NCI-H526 treated with DMSO at 0.1 percent for 48 hours (cell line): Measurements from ENCODE around the gene FNIP2.

ENCODE experiments used
- DNase-seq: peaks from one replicate; lab custom pipeline; 2025; lab: John Stamatoyannopoulos, UW

The FNIP2 gene

DNA sequence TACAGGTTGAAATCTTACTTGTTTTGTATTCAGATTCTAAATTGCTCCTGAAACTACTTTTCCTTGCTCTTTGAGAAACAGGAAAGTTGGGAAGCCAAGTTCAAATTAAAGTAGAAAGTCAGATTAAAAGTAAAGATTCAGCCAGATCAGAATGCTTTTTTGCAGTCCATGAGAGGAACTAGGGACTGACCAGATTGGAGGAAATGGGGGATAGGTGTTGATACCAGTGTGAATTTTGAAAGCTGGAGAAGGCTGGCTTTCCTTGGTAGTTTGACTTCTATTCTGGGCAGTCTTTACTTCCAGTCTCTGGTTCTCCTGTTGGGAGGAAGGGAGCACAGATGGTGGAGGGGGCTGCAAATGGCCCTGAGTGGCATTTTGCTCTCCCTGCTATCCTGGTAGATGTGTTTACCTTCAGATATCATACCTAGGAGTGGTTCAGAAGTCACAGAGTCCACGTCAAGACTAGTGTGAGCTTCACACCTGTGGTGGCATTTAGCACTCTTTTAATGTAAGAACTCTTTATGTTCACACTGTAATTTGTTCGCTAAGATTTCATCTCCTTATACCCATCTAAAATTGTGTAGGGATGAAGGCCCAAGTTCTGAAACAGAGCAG lies 68.8 kb downstream of the FNIP2 start:
- DNase-seq, result no peak

DNA sequence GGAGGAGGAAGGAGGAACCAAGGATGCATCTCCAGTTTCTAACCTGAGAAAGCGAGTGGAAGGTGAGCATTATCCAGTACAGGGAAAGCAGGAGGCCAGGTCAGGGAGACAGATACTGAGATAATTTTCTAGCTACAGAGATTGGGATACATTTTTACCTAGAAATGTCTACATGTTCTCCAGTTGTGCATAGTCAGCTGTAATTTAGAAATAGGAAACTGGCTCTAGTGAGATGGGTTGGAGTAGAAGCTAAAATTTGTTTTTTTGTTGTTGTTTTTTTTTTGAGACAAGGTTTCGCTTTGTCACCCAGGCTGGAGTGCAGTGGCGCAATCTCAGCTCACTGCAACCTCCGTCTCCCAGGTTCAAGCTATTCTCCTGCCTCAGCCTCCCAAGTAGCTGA lies 71.3 kb downstream of the FNIP2 start:
- no peak for DNase-seq

DNA sequence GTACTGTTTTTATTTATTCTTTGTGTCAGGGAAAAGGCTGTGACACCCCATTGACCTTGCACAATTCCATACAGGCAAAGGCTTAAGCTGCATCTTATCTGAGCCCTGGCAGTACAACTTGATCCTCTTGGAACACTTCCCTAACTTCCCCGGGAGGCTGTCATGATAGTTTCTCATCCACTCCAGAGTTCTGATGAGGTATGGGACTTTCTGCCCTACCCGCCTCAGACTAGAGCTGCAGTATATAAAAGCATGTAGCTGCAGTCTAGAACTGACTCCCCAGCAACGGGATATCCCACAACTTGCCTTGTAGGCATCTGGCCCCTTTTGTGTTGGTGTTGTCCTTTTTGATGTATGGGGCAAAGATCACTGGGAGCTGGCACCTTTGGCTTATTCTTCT lies 72.7 kb downstream of the FNIP2 start:
- DNase-seq, result no peak

DNA sequence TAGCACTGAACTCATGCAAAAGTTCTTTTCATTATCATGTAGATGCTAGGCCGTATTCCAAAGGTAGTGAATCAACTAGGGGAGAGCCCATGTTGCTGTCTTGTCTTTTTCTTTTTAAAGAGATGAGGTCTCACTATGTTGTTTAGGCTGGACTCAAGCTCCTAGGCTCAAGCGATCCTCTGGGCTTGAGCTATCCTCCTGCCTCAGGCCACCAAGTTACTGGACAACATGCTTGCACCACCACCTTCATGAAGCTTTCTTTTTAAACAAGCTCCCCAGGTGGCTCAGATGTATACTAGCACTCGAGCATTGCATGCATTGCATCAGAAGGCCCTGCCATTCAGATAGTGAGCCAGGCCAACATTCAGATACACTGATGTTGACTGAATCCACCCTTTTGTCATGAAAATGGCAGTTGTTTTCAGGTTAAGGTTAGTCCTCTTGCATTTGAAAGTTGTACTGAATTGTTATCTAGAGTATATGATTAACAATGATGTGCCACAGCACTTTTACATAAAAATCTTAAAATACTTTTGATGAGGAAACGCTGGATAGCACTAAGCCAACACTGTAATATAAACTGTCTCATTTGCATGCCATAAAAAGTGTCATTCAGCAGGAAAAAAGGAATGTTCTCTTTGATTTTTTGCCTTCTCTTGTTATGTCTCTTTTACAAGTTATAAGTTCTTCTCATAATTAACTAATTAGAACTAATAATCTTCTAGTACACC lies 76.7 kb downstream of the FNIP2 start:
- no peak for DNase-seq

DNA sequence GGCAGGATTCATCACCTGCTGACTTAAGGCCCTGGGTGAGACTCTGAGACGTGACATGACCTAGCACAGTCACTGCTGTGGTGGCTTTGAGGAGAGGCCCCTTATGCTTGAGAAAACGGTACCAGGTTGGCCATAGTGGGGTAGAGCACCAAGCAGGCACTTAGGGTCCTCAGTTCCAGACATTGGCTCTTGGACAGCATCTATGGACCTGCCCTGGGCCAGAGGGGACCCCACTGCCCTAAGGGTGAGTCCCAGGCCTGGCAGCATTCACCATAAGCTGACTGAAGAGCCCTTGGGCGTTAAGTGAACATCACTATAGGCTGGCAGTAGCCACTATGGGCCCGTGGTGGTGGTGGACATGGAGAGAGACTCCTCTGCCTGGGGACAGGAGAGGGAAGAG lies 78.7 kb downstream of the FNIP2 start:
- DNase-seq, result no peak

DNA sequence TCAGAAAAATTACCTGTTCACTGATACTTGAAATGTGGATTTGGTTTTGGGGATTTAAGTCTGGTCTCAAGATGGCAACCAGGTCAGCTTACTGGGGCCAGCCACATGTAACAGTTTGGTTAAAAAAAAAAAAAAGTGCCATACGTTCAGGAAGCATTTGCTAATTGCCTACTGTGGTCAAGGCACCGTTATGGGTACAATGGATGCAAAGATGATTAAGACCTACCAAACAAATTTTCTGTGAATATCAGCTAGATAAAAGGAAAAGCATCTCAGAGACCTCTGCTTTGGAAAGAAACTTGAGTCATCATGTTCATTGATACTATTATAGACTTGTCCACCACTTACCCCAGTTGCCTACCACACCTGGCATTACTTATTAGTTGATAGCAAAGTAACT lies 80.9 kb downstream of the FNIP2 start:
- no peak for DNase-seq

DNA sequence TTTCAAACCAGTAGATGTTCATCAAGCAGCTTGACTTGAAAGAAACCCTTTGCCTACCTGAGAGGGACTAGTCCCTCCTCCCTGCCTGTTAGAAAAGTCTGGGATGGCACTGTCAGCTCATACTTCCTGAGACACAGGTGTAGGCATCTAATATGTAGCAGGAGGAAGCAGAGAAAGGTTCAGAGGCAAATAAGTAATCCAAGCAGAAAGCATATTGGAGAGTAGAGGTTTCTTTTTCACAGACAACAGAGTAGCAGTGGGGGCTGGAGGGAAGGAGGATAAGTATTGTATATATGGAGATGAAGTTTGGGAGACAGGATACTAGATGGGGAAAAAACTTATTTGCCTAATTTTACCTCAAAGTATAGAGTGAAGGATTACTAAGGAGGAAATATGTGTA lies 81.5 kb downstream of the FNIP2 start:
- DNase-seq, result no peak

DNA sequence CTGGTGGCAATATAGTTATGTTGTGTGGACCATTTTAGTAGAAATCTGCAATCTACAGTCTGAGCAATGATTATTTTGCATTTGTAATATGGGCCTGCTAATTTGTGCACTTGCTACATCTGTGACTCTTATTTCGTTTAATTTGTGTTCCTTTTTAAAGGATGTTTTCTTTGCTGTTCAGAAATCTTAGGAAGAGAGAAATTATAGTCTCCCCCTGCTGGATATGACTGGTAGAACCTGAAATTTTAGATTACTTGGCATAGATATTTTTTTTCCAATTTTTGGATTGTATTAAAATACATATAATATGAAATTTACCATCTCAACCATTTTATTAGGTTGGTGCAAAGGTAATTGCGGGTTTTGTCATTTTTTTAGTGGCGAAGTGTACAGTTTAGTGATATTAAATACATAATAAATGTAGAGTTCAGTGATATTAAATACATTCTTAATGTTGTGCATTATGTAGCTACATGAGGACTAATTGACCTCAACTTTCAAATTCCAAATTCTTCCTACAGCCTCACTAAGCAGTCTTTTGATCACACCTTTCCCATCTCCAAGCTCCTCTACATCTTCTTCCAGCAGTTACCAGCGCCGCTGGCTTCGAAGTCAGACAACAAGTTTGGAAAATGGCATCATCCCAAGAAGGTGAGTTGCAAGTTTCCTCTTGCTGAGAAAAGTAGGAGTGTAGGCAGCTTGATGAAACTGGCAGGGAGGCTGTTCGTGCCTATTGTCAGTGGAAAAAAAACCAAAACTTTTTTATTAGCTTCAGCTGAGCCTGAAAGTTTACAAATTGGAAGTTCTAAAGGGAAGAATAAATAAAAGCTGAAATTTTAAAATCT lies 82.2 kb downstream of the FNIP2 start:
- DNase-seq, result no peak

DNA sequence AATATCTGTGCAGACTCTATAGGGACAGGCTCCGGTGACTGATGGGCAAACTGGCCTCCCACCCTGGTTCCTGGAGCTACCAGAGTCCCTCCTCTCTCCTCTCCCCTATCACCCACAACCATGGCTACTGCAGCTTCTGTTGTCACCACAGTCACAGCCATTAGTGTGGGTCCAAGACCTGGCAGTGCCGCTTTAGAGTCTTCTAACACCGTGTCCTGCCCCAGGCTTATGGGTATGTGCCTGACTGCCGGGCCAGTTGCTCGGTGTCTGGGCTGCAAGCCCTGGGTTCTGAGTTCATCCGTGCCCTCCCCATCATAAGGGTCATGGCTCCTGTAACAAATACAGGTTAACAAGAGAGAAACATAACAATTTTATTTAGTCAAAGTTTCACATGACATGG lies 85.4 kb downstream of the FNIP2 start:
- no peak for DNase-seq

DNA sequence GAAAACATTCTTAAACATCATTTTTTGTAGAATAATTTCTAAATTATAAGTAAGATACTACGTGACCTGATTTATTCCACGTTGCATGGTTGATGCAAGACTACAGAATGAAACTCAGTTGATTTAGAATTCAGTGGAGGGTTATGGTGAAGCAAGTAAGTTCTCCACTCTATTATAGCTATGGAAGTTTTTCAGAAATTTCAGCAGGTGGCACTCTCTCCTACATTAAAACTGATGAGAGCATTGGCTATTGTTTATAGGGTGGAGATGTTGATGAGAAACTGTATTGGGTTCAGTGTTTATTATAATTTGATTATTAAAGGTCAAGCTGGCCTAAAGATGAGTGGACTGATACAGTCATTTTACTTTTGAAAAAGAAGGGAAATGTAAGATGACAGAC lies 88.0 kb downstream of the FNIP2 start:
- peak; percentile 40 for DNase-seq

DNA sequence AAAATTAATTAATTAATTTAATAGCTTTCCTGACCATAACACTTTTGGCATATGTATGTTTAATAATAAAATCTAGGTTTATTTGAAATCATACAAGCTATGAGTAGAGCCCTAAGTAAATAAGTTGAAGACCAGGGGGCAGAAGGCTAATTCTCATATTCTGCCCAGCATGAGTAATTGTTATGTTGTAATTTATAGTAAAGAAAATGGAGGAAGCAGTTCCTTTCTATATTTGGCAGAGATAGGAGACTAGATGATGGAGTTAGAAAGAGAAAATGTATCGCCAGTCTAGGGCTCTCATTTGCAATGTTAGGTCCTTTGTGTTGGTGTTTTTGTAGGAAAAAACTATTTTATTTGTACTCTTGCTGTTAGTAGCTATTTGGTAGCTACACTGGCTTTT lies 89.1 kb downstream of the FNIP2 start:
- no peak for DNase-seq

DNA sequence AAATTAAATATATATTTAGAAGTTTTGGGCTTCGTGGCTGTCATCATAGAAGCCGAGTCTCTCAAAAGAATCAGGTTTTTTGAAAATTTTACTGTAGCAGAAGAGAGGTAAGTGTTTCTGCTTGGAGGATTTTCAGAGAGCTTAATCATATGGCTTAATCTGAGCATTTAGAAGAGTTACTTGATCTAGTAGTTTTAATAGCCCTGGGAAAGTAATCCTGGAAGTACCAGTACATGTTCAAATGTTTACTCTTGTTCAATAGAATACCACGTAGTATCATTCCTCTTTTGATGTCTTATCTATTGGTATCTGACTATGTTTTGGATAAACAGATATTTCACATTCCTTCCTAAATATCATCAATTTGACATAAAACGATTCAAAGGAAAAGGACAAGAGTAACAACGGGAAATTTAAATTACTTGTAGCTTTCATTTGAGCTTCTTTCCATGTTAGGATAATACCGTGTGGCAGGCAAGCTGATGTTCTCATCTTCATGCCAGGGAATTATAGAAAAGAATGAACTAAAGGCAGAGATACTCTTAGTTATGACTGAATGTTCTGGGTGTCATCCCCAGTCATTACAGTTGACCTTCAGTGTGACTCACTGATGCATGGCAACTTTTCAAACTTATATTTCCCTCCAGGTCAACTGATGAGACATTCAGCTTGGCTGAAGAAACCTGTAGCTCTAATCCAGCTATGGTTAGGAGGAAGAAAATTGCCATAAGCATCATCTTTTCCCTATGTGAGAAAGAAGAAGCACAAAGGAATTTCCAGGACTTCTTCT lies 89.8 kb downstream of the FNIP2 start:
- DNase-seq, result no peak

DNA sequence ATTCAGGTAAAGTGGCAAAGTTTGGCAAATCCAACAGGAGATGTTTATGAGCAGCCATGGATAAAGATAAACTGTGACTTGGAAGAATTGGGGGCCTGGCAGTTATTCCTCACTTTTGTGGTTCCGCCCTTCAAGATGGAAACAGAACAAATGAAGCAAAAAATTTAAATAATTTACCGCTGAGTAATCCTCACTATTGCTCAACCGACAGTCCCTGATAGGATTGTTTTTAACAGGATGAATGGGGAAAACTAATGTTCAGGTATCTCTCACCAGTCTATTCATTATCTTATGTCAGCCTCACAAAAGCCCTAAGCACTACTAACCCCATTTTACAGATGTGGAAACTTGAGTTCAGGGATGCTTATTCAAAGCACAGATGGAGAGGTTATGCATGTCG lies 90.8 kb downstream of the FNIP2 start:
- no peak for DNase-seq

DNA sequence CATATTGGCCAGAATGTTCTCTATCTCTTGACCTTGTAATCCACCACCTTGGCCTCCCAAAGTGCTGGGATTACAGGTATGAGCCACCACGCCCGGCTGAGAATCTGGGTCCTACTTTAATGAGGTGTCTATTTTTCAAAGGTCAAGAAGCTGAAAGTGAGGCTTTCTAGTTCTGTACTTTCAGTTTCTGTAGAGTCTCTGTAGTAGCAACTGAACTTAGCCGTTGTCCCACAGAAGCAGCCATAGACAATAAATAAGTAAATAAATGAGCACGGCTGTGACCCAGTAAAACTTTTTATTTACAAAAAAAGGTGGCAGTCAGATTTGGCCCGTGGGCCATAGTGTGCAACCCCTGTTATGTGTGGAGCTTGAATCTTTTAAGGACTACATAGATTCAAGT lies 92.0 kb downstream of the FNIP2 start:
- DNase-seq, result no peak

DNA sequence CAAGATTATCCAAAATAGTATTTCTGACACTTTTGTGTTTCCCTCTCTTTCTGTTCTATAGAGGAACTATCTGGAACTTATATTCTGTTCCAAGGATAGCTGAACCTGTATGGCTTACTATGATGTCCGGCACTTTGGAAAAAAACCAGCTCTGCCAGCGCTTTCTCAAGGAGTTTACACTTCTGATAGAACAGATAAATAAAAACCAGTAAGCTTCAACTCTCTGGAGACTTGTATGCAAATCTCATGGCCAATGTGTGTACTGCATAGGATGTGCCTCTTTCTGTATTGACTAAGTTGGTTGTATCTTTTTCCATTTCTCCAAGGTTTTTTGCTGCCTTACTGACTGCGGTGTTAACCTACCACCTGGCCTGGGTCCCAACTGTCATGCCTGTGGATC lies 92.5 kb downstream of the FNIP2 start:
- DNase-seq, result peak; percentile 72

DNA sequence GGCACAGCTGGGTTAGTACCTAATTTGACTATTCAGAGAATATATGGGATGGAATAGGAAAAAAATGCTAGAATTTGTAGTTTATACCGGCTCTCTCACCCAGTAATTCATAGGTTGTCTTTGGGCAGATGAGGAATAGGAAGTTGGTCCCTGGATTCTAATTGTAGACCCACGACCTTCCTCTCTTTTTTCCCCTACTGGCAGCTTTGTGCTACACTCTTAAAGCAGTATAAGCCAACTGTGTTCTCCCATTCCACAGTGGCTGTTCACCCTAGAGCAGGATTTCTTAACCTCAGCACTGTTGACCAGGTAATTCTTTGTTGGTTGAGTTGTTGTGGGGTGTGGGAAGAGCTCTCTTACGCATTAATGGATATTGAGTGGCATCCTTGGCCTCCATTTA lies 92.9 kb downstream of the FNIP2 start:
- DNase-seq, result peak; percentile 71

DNA sequence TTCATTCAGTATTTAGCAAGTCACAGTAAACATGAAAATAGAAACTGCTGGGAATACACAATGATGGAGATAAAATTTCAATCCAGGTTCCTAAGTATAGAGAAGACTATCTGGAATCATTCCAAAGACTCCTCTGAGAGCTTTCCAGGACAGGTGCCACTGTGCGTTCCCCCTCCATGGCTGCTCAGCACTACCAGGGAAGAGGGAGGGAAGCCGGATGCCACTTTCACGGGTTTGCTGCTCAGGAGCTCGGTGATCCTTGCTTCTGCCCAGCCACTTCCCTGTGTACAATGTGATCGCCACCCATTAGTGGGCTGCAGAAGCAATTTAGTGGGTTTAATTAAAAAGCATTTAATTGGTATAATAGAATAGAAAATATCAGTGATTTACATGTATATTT lies 94.5 kb downstream of the FNIP2 start:
- no peak for DNase-seq

DNA sequence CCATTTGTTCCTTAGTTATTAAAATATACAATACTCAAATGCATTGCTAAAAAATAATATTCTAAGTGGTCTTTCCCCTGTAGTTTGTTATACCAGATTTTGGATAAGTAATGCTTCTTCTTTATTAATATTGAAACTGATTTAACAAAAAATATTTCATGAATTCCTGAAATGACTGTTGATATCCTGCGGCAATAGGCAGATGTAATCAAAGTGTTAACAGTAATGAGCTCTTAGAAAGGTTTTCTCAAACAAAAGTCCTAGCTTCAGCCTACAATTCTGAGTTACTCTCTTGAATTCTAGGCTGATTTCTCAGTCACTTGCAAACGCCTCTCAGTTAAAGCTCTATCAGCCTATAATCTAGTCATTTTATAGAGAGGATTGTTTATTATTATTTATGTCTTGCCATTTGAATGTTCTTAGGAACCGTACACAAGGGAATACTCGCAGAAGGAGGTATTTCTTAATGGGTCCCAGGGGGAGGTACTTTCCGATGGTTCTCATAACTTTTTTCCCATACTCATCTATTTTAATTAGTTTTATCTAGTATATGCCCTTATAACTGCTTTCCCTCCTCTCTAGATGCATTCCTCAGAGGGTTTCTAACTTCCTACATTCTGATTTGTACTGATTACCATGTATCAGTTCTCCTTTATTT lies 96.8 kb downstream of the FNIP2 start:
- no peak for DNase-seq

DNA sequence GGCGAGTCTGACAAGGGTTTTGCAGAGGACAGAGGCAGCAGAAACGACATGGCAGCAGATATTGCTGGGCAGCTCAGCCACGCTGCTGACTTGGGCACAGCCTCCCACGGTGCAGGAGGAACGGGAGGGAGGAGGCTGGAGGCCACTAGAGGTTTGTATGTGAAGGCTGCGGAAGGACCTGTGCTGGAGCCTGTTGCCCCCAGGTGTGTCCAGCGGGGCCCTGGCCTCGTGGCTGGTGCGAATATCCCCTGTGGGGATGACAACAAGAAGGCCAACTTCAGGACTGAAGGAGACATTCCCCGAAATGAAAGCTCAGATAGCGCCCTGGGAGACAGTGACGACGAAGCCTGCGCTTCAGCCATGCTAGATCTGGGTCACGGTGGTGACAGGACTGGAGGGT lies 100.2 kb downstream of the FNIP2 start:
- DNase-seq, result no peak

DNA sequence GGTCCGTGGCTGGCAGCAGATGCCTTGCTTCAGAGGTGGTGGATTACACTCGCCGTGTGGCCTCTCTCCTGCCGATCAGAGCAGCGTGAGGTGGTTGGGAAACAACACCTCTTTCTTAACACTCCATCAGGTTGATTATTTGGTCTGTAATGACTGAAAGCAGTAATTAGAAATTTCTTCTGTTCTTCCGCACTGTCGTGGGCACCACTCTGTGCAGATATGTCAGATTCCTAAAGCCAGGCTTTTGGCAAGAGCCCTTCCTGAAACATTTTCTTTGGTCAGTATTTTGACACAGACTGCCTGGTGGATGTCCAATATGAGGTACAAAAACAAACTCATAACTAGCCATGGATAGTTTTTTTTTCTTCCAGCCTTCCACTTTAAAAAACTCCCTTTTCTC lies 100.9 kb downstream of the FNIP2 start:
- DNase-seq, result no peak

DNA sequence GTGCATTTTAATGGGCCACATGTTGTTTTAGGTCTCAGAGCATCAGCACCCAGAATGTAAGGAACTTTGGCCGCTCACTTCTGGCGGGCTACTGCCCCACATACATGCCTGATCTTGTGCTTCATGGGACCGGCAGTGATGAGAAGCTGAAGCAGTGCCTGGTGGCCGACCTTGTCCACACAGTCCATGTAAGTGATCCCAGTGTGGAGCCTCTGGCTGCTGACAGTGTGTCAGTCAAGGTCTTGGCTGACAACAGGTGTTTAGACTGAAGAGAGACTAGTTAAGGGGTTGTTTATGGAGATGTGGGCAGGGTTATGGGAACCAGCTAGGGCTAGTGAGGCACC lies 101.4 kb downstream of the FNIP2 start:
- no peak for DNase-seq
